T-helper 22 cell (primary cell): ENCODE measurements around the gene PNLIP.

ENCODE experiments used
- DNase-seq: peaks from one replicate; pipeline ENCODE4 v3.0.0-alpha.2; 2020; ENCODE audit warnings: low read depth

PNLIP gene

DNA sequence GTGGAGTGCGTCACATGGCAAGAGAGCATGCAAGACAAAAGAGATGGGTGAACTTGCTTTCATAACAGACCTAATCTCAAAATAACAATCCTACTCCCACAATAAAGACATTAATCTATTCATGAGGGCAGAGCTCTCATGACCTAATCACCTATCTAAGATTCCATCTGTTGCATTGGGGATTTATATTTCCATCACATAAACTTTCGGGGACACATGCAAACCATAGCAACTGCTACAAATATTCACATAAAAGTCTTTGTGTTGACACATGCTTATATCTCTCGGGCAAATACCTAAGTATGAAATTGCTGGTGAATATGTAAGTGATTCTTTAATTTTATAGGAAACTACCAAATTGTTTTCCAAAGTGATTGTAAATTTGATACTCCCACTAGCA lies 29.1 kb downstream of the PNLIP start:
- DNase-seq, result no peak

GRCh38 chr10:116587878-116588591 lies 42.3 kb downstream of the PNLIP start:
- no peak for DNase-seq

DNA sequence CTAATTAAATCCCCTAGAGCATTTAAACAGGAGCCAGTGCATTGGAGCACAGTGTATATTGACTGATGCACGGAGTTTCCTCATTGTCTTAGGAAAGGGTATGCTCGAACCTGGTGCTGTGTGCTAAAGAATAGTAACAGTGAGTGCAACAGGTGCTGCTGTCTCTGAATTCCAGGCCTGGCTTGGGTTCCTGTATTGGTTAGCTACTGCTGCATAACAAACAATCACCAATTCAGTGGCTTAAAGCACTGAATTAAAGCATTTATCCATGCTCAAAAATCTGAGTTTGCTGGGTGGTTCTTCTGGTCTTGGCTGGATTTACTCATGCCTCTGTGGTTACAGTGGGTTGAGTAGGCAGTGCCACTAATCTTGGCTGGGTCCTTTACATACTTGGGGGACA lies 43.3 kb downstream of the PNLIP start:
- no peak for DNase-seq

DNA sequence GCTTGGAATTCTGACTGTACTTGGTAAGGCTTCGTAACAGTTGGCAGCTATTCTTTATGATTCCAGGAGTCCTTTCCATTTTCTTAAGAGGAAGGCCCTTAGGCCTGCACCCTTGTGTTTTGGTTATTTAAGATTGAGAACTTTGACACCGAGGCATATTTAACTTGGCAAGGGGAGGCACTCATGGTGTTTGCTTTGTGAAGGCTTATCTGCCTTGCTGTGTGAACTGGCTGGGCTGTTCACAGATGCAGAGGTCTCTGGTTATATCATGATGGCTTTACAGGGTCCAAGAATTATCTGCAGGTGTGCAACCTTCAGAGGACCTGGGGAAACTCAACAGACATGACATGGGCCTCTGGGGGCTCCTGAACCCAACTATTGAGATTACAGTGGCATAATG lies 44.2 kb downstream of the PNLIP start:
- DNase-seq, result no peak

GRCh38 chr10:116590590-116591444 lies 45.1 kb downstream of the PNLIP start, which contains the start of gene PNLIPRP1:
TSS of gene PNLIPRP1 (plus strand) at chr10:116590959. CDS start at chr10:116591130, 171 bp downstream.
- DNase-seq, result no peak

- DNase-seq, result no peak
Measured at GRCh38 chr10:116593139-116593740, 47.5 kb downstream of the PNLIP start.

- DNase-seq, result no peak
Measured at GRCh38 chr10:116594525-116595035, 48.8 kb downstream of the PNLIP start.

- no peak for DNase-seq
Measured at GRCh38 chr10:116596062-116596461, 50.3 kb downstream of the PNLIP start.

DNA sequence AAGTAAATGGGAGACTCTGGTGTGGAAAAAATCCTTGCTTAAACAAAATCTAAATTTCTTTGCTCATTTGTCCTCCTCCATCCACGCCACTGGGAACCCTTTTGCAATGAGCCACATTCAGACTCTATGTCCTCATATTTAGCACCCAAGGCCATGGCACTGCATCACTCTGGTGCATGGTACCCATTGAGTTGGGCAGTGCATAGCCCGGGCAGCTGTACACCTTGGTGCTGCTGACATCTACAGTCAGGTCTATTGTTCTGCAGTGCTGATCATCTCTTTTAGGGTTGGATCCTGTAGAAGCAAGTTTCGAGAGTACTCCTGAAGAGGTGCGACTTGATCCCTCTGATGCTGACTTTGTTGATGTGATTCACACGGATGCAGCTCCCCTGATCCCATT lies 51.8 kb downstream of the PNLIP start:
- DNase-seq, result no peak

DNA sequence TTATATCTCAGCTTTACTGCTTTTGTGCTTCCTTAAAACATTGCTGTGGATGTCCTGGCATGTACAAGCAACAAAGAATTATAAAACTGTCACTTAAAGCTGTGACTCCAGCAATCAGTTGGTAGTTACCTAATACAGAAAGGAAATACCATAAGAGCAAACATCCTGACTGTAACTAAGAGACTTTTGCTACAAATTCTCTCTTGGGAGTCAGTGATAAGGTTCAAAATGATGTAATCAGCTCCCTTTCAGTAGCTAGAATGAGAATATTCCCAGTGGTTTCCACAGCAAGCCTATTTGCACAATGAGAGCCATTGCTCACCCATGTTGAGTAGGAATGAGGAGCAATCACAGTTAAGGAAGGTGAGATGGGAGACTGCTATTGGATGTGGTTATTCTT lies 52.6 kb downstream of the PNLIP start:
- no peak for DNase-seq

- DNase-seq, result no peak
Measured at GRCh38 chr10:116599991-116600390, 54.3 kb downstream of the PNLIP start.

DNA sequence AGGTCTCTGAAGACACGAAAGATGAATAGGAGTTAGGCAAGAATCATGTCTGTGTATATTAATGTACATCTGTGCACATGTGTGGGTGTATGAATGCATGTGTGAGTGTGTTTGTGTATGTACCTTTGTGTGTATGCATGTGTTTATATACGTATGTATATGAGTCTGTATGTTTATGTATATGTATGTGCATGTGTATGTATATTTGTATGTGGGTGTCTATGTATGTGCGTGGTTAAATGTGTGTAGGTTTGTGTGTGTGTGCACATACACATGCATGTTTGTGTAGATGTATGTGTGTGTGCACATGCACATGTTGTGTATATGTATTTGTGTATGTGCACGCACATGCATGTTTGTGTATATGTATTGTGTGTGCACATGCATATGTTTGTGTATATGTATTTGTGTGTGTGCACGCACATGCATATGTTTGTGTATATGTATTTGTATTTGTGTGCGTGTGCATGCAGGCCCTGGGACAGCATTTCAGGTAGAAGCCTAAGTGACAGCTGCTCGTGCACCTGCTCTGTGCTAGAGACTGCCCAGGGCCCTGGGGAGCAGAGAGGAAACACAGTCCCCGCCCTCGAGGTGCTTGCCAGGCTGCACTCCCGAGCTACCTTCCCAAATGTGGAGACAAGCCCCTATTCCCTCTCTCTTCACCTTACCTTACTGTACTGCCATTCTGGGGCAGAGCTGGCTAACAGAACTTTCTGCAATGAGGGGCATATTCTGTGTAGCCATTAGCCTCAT lies 57.1 kb downstream of the PNLIP start:
- no peak for DNase-seq

GRCh38 chr10:116606061-116606483 lies 60.3 kb downstream of the PNLIP start:
- no peak for DNase-seq

- DNase-seq, result no peak
Measured at GRCh38 chr10:116607336-116607735, 61.6 kb downstream of the PNLIP start.

DNA sequence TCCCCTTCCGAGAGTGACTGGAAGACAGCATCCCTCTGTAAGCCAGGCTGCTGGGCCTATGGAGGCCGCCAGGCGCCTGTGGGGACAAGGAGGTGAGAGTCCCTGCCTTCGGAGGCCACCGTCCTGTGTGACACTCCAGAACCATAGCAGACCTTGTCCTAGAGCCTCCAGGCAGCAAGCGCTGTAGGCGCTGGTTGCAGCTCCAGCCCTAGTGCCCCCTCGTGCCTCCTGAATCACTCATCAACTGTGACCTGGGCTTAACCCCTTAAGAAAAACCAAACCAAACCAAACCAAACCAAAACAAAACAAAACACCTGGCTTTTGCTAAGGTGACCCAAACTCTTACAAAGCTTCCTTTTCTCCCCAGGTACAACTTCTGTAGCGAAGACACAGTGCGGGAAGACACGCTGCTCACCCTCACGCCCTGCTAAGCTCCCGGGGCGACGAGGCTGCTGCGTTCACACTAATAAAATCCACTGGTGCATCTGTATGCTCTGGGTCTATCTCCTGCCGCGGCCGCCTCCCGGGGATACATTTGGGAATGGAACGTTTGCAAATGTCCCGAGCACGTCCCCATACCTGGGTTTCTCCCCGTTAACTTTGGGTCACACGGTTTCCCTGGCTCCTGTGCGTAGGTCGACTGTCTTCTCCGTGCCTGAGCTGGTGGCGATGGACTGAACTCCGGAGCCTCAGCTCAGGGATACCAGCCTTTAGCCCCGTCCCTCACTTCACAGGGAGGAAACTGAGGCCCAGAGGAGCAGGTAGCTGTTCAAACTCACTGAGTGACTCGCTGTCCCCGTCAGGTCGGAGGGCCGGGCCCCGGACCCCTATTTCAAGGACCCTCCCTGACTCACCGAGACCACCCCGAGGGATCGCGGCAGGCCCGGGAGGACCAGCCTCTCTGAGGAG lies 63.2 kb downstream of the PNLIP start:
- no peak for DNase-seq

DNA sequence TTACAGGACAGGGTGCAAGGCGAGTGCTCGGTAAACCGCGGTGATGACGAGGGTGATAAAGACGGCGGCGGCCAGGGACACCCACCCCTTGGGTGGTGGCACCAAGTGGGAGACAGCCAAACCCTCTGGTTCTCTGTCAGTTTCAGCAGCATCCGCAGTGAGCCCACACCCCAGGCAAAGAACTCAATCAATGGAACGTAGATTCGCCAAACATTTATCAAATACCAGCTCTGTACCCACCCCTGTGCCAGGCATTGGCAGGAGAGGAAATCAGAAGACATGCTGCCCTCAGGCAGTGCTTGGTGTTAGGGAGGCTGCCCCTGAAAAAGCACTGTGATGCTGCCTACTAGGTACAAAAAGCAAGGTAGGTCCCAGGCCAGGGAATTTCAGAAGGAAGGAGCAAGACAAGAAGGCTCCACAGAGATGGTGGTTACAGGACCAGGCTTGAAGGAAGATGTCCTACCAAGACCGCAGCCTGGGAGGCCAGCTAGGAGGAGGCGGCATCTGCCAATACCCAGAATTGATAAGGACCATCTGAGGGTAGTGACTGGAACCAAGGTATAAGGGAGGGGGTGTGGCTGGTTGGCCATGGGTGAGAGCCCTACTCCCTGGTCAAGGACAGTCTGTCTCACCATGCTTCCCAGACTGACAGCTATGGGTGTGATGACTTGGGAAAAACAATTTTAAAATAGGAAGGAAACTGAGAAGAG lies 64.9 kb downstream of the PNLIP start:
- no peak for DNase-seq

- DNase-seq, result no peak
Measured at GRCh38 chr10:116611153-116611545, 65.4 kb downstream of the PNLIP start.

- no peak for DNase-seq
Measured at GRCh38 chr10:116612107-116612769, 66.5 kb downstream of the PNLIP start.

DNA sequence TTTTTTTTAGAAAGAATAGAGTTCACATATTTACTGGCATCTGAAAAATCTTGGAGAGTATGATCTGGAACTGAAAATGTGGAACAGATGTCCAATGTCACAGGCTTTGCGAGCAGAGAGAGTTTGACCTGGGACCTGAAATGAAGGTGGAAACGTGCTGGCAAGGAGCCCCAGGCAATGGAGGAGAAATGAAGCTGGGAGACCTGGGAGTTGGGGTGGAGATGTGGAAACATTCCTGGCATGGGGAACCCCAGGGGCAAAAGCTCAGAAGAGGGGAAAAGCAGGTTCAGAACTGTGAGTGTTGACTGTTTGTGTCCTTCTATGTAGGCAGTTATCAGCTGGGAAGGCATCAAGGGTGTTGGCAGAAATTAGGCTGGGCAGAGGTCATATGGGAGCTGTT lies 67.7 kb downstream of the PNLIP start:
- DNase-seq, result no peak

DNA sequence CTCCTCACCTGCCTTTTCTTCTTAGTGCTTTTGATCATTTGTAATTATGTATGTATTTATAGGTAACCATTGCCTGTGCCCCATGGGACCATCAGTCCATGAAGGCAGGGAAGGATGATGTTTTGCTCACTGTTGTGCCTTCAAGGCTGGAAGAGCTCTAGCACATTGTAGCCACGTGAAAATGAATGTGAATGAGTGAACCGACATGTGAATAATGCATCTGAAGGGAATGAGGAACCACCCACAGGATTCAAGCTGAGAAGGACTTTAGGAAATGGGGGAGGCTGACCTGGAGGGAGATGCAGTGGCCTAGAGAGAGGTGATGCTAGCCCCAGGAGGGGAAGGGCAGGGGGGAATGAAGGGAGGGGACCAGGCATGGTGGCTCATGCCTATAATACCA lies 69.1 kb downstream of the PNLIP start:
- DNase-seq, result no peak
